HG02870 (cell line): ENCODE measurements around the gene TDRD9.

Experiments used
- ATAC-seq: cut with Tn5 transposase; IDR thresholded peaks from one replicate; pipeline ENCODE4 v1.9.1; 2021; ENCODE audit warnings: mild to moderate bottlenecking, moderate library complexity; ENCODE audit not compliant: unreplicated experiment

Gene TDRD9

DNA sequence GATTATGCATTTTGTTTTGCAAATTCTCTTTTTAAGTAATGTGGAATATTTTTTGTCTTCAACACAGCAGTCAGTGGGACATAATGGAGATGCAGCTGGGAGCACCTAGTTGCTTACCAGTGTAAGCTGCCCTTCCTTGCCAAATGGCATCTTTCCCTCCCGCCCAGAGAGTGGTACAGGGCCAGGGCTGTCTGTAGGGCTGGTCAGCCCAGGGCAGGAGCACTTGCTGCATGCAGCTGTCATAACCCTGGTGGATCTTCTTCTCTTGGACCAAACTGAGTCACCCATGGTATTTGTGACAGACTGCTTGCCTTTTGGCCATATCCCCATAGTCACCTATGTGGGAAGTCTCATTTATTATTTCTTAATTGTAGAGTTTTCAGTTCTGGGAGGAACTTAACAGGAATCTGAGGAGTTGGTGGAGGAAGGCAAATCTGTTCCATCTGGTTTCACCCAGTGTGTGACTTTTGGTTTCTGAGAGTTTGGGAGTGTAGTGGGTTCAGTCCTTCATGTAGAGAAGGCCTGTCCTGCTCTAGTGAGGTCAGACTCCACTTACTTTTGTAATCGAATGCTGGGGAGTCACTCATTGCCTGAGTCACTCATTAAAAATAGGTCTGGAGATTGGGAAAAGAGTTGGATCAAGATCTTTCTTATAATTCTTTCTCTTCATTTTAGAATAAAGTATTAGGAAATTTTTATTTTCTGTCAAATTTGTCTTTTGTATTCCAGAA is 95.2 kb downstream of the TDRD9 start:
- ATAC-seq: no peak

DNA sequence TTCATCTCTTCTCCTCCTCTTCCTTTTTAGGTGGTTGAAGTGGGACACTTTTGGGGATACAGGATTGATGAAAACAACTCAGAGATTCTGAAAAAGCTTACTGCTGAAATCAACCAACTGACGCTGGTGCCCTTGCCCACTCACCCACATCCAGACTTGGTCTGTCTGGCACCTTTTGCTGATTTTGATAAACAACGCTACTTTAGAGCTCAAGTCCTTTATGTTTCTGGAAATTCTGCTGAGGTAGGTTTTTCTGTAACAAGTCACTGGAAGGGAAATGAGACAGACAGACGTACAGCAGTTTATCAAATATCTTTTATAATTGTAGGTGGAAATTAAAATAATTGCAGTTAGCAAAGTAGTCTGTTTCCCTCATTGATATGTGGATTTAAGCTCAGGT is 97.3 kb downstream of the TDRD9 start:
- ATAC-seq: no peak

DNA sequence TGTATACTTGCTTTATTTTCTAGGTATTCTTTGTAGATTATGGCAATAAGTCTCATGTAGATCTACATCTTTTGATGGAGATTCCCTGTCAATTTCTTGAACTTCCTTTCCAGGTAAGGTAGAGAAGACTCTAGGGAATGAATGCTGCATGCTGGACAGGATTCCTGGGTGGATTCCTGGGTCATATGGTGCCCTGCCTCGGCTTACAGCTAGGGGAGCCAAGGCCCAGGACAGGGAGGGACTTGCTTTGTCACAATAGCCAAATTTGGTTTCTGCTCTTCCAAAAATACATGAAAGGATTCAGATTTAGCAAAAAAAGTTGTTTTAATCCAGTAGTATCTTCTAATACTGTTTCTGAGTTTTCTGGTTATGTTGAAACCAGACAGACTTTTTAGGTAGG is 97.8 kb downstream of the TDRD9 start:
- no peak for ATAC-seq

DNA sequence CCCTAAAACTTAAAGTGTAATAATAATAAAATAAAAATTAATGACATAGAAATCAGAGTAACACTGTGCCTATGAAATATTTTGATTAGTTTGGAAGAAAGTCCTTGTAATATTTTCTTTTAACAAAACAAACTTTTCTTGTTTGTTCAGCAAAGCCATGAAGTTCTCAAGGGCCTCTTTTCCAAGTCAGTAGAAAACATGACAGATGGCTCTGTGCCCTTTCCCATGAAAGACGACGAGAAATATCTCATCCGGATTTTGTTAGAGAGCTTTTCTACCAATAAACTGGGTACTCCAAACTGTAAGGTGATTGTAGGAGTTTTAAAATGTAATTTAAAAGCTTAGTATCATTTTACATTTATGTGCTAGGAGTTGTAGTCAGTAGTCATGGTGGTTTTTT is 102.7 kb downstream of the TDRD9 start:
- ATAC-seq: no peak

- no peak for ATAC-seq
Observed at GRCh38 chr14:104031384-104031783, 103.1 kb downstream of the TDRD9 start.

GRCh38 chr14:104034976-104035699 is 106.9 kb downstream of the TDRD9 start:
- no peak for ATAC-seq

GRCh38 chr14:104036212-104036611 is 108.0 kb downstream of the TDRD9 start:
- no peak for ATAC-seq

DNA sequence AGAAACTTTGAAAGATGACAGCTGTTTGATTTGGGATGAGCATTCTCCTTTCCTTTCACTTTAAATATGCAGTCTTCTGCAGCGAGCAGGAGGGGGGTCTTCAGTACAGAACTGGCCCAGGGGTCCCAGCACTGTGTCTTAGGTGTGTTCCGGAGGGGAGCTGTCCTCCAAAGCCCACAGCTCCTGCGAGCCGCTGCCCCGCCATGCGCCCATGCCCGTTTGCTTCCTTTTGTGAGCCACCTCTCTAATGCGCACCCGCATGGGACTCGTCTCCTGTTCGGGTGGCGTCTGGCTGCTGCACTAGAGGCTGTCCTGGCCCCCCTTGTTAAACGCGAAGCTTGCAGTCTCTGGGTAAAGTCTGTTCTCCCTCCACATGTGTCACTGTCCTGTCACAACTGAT is 108.8 kb downstream of the TDRD9 start:
- no peak for ATAC-seq

GRCh38 chr14:104037903-104038302 is 109.6 kb downstream of the TDRD9 start:
- no peak for ATAC-seq

DNA sequence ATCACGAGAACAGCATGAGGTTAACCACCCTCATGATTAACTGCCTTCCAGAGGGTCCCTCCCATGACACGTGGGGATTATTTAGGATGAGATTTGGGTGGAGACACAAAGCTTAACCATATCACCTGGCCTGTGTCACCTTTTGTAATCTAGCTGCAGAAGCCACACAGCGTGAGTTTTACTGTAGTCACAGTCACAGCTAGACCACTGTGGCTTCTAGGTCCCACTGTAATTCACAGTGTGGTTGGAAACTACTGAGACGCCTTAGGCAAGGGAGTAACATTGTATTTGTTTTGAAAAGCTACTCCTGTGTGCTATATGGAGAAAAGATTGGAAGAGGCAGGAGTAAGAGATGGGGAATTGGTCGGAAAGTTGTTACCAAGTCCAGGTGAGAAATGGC is 111.0 kb downstream of the TDRD9 start:
- ATAC-seq: no peak

GRCh38 chr14:104040539-104040938 is 112.3 kb downstream of the TDRD9 start:
- ATAC-seq: no peak

DNA sequence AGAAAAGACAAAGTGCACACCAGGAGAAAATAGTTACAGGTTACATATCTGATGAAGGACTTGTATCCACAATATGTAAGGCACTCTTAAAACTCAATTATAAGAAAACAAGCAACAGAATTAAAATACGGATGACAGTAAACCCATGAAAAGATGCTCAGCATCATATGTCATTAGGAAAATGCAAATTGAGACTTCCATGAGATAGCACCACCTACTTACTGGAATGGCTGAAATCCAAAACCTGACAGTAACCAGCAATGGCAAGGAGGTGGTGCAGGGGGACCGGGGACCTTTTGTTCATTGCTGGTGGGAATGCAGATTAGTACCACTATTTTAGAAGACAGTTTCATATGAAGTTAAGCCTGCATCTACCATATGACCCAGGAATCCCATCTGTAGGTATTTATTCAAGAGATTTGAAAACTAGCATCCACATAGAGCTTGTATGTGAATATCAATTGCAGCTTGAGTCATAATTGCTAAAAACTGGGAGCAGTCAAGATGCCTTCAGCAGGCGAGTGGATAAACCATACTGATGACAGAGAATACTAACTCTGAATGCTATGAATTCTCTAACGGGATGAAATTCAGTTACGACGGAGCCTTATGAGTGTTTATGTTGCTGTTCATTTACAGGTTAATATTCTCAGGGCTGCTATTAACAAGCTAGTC is 113.3 kb downstream of the TDRD9 start:
- no peak for ATAC-seq

DNA sequence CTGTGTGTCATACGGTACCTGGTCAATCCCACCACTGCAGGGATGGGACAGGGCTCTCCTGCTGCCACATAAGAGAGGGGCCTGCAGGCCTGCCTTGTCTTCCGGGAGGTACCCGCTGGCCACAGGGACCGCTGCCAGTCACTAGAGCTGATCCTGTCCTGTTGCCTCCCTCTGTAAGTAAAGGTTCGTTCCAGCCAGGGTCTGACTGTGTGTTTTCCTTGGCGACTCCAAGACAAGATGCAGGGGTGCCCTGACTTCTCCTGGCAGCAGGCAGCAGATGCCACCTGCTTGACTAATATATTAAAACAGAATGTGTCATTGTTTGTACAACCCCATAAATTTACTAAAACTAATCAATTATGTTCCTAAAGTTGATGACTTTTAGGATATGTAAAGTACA is 115.8 kb downstream of the TDRD9 start:
- no peak for ATAC-seq

DNA sequence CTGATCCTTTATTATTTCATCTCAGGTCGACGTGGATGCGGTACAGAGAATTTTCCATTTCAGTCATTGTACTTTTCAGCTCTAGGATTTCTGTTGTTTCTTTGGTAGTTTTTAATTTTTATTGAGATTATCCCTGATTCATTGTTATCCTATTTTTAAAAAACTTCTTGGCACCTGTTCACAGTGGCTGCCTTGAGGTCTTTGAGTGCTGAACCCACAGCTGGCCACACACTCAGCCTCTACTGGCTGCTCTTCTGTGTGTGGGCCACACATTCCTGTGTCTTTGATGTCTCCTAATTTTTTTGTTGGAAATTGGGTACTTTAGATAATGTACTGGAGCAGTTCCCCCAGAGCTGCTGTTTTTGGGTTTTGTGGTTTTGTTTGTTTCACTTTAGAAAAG is 119.5 kb downstream of the TDRD9 start:
- ATAC-seq: no peak

- ATAC-seq: no peak
Observed at GRCh38 chr14:104048758-104049507, 120.7 kb downstream of the TDRD9 start.

DNA sequence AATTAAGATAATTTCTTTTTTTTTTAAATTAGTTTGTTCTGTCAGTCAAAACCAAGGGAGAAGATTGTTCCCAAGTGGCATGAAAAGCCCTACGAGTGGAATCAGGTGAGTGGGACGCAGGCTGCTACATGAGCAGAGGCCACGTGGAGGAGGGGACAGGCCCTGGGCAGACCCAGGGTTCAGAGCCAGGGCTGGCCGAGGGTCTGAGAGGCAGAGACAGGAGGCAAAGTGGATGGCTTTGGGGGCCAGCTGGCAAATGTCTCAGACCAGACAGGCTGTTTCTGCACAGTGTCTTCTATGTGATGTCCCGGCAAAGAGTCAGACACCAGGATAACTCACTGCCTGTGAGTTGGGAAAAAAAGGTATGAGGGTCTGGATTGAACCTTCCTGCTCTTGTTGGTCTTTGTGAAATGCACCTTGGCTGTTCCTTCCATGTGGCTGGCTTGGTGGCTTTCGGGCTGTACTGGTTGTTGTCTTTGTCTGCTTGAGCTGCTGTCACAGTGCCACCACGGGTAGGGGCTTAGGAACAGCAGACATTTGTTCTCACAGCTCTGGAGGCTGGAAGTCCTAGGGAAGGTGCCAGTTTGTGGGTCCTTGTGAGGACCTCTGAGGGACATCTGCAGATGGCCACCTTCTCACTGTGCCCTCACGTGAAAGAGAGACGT is 121.5 kb downstream of the TDRD9 start:
- no peak for ATAC-seq

GRCh38 chr14:104051092-104051813 is 123.0 kb downstream of the TDRD9 start:
- ATAC-seq: no peak

DNA sequence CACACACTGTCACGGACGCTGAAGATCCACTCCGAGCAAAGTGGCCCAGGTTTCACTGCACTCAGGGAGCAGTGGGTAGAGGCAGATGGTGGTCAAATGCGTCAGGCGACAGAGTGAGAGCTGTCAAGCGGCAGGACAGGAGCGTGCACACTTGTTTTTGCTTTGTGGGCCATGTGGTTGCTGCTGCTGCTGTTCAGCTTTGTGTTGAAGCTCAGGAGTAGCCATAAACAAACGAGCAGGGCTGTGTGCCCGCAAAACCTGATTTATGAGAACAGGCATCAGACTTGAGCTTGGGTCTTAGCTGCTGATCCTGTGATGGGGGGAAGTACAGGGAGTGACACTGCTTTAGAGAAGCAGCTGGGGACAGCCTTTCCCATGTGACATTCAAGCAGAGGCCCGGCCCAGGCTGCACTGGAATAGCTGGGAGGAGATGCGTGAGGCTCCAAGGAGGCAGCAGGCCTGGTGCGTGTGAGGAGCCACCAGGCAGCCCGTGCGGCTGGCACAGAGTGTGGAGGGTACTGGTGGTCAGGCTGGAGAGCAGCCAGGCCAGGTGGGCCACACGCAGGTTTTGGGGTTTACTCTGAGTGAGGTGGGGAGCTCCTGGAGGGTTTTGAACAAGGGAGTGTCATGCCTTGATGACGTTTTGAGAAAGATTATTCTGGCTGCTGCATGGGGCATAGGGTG is 126.1 kb downstream of the TDRD9 start:
- no peak for ATAC-seq

GRCh38 chr14:104062281-104062680 is 134.0 kb downstream of the TDRD9 start:
- no peak for ATAC-seq

DNA sequence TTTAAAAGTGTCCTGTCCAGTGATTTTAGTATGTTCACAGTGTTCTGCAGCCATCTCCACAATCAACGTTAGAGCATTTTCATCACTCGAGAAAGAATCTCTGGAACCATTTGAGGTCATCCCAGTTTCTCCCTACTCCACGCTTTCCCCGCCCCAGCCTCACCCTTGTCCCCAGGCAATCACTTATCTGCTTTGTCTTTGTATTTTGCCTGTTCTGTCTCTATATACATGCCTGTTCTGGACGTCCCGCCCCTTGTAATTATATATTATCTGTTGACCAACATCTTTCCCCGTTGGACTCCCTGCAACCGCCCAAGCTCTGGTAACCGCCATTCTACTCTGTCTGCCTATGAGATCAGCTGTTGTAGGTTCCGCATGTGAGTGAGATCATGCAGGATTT is 135.7 kb downstream of the TDRD9 start:
- ATAC-seq: no peak
